ENCODE data around the gene SF1.
A peak's percentile ranks its signal among the peaks of the same experiment; 100 is the strongest.

Gene SF1

GRCh38 chr11:64801158-64801464, 22.8 kb upstream of the SF1 start:
- no peak for DNase-seq (ENCODE audit: low spot score)

- no peak for DNase-seq (ENCODE audit: low spot score)
Observed at GRCh38 chr11:64800303-64801157, 22.2 kb upstream of the SF1 start.

- DNase-seq (ENCODE audit: low spot score), result peak; percentile 86
Observed at GRCh38 chr11:64799623-64800302, 21.4 kb upstream of the SF1 start.

GRCh38 chr11:64799256-64799622, 20.9 kb upstream of the SF1 start:
- no peak for DNase-seq (ENCODE audit: low spot score)

GRCh38 chr11:64796757-64797541, 18.6 kb upstream of the SF1 start:
- DNase-seq (ENCODE audit: low spot score), result no peak

GRCh38 chr11:64796047-64796756, 17.9 kb upstream of the SF1 start:
- DNase-seq (ENCODE audit: low spot score), result no peak

GRCh38 chr11:64794526-64794925, 16.2 kb upstream of the SF1 start:
- no peak for DNase-seq (ENCODE audit: low spot score)

GRCh38 chr11:64793271-64794160, 15.2 kb upstream of the SF1 start:
- DNase-seq (ENCODE audit: low spot score), result no peak

GRCh38 chr11:64792482-64792881, 14.1 kb upstream of the SF1 start:
- DNase-seq (ENCODE audit: low spot score), result no peak

- DNase-seq (ENCODE audit: low spot score), result no peak
Observed at GRCh38 chr11:64791781-64792291, 13.5 kb upstream of the SF1 start.

- DNase-seq (ENCODE audit: low spot score), result no peak
Observed at GRCh38 chr11:64790205-64791095, 12.1 kb upstream of the SF1 start.

- DNase-seq (ENCODE audit: low spot score), result no peak
Observed at GRCh38 chr11:64789331-64790204, 11.2 kb upstream of the SF1 start.

GRCh38 chr11:64788321-64789215, 10.2 kb upstream of the SF1 start:
- no peak for DNase-seq (ENCODE audit: low spot score)

GRCh38 chr11:64787526-64788320, 9.4 kb upstream of the SF1 start:
- DNase-seq (ENCODE audit: low spot score), result peak; percentile 51

GRCh38 chr11:64786308-64786707, 8.0 kb upstream of the SF1 start:
- no peak for DNase-seq (ENCODE audit: low spot score)

- DNase-seq (ENCODE audit: low spot score), result no peak
Observed at GRCh38 chr11:64784813-64785581, 6.7 kb upstream of the SF1 start.

GRCh38 chr11:64778223-64778472, 194 bp downstream of the SF1 start:
- no peak for DNase-seq (ENCODE audit: low spot score)
